DLD1 (cell line): ENCODE data around the gene MYBPC1.
"Not testable (repeated sequence)": the region's sequence is repeated elsewhere in the genome, so short reads cannot be mapped to it uniquely, and the experiment has no call there.

Experiments
- in situ Hi-C: cut with HindIII; loops from 2 replicates; pipeline ENCODE4 v1.10.0; 2017; ENCODE audit warnings: low sequenced_read_pairs

The MYBPC1 gene, protein sequence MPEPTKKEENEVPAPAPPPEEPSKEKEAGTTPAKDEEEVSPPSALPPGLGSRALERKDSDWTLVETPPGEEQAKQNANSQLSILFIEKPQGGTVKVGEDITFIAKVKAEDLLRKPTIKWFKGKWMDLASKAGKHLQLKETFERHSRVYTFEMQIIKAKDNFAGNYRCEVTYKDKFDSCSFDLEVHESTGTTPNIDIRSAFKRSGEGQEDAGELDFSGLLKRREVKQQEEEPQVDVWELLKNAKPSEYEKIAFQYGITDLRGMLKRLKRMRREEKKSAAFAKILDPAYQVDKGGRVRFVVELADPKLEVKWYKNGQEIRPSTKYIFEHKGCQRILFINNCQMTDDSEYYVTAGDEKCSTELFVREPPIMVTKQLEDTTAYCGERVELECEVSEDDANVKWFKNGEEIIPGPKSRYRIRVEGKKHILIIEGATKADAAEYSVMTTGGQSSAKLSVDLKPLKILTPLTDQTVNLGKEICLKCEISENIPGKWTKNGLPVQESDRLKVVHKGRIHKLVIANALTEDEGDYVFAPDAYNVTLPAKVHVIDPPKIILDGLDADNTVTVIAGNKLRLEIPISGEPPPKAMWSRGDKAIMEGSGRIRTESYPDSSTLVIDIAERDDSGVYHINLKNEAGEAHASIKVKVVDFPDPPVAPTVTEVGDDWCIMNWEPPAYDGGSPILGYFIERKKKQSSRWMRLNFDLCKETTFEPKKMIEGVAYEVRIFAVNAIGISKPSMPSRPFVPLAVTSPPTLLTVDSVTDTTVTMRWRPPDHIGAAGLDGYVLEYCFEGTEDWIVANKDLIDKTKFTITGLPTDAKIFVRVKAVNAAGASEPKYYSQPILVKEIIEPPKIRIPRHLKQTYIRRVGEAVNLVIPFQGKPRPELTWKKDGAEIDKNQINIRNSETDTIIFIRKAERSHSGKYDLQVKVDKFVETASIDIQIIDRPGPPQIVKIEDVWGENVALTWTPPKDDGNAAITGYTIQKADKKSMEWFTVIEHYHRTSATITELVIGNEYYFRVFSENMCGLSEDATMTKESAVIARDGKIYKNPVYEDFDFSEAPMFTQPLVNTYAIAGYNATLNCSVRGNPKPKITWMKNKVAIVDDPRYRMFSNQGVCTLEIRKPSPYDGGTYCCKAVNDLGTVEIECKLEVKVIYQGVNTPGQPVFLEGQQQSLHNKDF

GRCh38 chr12:101594700-101595099 is at the start of gene MYBPC1:
Gene MYBPC1, plus strand, starts transcription at chr12:101594971. Its CDS starts 100 bp downstream, at chr12:101595071.
- in situ Hi-C loops: no loop called here

DNA sequence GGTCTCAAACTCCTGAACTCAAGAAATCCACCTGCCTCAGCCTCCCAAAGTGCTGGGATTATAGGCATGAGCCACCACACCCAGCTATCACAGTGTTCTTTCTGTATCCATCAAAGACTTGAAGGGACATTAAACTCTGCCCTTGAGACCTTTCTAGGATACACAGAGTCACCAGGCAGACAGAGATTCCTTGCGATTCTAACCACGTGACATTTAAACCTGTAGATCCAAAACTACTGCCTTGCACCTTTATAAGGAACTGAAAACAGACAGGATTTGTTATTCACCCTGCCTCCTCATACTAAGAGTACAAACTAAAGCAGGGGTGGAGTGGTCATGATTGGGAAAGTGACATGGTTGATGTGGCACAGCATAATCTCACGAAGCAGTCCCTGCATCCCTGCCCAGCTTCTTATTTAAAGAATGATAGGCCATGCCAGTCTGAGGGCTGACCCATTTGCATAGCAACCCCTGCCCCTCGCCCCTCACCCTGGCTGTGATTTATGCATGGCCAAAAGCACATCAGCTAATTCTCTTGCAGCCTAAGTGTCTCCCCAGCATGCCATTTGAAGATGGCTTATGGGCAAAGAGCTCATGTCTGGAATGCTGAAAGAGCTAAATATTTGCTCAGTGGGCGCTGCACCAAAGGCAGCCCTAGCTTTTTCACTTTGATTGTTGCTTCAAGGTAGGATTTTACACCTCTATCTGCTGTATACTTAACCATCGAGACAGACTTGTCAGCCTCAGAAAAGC is 43.2 kb upstream of the MYBPC1 start:
- in situ Hi-C loops: no loop called here

GRCh38 chr12:101552277-101552676 is 42.5 kb upstream of the MYBPC1 start:
- in situ Hi-C loops: no loop called here

DNA sequence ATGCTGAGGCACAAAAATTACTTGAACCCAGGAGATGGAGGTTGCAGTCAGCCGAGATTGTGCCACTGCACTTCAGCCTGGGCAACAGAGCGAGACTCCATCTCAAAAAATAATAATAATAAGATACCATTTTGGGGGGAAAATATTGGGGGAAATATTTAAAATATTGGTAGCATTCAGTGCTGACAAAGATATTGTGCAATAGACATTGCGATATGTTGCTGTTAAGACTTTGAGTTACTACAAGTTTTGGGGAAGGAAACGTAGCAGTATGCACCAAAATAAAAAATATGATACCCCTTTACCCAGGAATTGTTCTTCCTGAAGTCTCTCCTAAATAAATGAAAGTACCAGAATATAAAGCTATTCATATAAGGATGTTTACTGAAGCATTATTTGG is 37.7 kb upstream of the MYBPC1 start:
- in situ Hi-C loops: no loop called here

GRCh38 chr12:101558726-101559125 is 36.0 kb upstream of the MYBPC1 start:
- in situ Hi-C loops: not testable (repeated sequence)

- in situ Hi-C loops: no loop called here
These were observed 31.6 kb upstream of the MYBPC1 start for GRCh38 chr12:101563212-101563611.

DNA sequence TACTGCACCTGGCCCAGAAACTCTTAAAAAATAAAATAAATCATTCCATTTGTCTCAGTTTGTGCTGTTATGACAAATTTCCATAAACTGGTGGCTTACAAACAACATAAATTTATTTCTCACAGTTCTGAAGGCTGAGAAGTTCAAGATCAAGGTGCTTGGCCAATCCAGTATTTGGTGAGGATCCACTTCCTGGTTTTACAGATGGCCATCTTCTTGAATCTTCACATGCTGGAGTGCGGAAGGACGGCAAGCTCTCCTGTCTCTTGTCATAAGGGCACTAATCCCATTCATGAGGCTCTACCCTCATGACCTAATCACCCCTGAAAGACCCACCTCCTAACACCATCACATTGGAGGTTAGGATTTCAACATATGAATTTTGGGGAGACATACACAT is 29.9 kb upstream of the MYBPC1 start:
- in situ Hi-C loops: no loop called here

DNA sequence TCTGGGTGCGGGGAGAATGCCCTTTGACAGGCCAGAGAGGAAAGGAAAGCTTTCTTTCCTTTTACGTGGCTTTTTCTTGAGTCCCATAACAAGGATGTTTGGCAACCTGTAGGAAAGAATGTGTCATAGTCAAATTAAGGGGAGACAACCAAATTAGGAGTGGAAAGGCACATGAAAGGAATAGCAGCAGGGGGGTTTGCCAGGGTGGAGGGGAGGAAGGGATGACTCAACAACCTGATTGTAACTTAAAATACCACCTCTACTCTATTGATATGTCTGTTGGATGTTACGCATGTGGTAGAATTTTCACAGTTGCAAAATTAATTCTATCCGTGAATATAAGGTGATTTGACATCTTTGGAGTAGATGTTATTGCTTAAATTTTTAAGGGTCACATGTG is 28.5 kb upstream of the MYBPC1 start:
- in situ Hi-C loops: no loop called here

- in situ Hi-C loops: no loop called here
These were observed 26.9 kb upstream of the MYBPC1 start for GRCh38 chr12:101567918-101568317.

GRCh38 chr12:101570047-101570446 is 24.7 kb upstream of the MYBPC1 start:
- in situ Hi-C loops: no loop called here

- in situ Hi-C loops: no loop called here
These were observed 23.7 kb upstream of the MYBPC1 start for GRCh38 chr12:101571105-101571504.

DNA sequence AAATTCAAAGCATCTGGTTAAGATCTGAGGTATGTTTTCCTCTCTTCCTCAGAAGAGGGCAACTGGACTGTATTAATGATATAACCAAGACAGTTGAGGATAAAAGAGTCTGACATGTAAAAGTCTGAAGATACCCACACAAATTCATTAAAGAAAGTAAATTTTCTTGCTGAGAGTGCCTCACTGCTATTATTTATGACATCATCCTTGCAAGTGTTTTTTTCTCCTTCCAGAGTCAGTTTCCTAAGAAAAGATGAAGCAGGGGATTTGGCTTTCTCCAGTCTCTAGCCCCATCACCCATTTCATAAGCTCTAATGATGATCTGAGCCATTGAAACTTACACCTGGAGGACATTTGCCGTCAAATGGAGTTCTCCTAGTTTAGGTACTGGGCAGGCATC is 21.0 kb upstream of the MYBPC1 start:
- in situ Hi-C loops: no loop called here

- in situ Hi-C loops: no loop called here
These were observed 16.4 kb upstream of the MYBPC1 start for GRCh38 chr12:101578417-101578816.

DNA sequence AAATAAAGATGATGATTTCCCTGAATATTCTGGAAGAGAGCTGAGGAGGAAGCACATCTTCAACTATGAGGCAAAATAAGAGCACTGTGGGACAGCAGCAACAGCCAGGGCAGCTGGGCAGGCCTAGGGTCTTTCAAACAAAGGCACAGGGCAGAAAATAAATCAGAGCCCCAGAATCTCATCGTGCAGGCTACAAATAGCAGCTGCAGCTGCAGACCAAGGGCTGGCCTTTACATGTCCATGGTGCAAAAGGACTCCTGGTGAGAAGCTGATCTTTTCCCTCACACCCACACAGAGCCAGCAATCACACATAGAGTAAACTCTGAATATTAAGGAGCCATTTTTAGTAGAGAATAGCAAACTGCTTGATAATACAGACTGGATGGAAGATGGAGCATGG is 13.6 kb upstream of the MYBPC1 start:
- in situ Hi-C loops: no loop called here

DNA sequence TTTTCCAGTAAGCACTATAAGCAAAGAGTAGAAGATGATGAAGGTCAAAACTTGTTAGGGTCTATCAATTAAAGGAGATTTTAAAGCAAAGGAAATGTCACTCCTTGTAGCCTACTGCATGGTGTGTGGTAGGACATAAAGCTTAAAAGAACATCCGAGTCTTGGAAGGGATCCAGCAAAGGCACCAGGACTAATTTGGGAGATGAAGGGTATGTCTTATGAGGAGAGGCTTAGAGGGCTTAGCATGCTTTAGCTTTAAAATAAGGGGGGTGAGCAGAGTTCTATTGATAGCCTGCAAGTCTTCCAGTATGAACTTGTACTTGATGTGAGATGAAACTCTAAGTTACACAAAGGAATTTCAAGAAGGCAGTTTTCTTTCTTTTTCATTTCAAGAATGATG is 11.8 kb upstream of the MYBPC1 start:
- in situ Hi-C loops: no loop called here

- in situ Hi-C loops: no loop called here
These were observed 4.4 kb upstream of the MYBPC1 start for GRCh38 chr12:101590383-101590782.

- in situ Hi-C loops: no loop called here
These were observed 3.0 kb upstream of the MYBPC1 start for GRCh38 chr12:101591781-101592180.

GRCh38 chr12:101592448-101592847 is 2.3 kb upstream of the MYBPC1 start:
- in situ Hi-C loops: no loop called here

DNA sequence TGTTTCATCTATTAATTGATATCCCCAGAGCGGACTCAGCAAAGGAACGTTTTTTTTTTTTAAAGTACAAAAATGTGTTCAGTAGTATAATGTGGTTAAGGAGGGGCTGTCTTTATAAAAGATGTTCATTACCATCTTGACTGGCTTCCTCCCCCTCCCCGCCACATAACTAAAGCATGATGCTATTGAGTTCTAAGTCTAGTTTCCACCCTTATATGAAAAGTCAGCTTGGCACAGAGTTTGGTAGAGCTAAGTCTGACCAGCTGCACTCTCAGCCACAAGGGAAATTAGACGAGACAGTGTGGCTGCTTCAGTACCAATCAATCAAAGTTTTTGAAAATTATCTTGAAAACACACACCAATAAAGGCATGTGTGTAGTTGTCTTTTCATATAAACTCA is 1.9 kb upstream of the MYBPC1 start:
- in situ Hi-C loops: no loop called here

DNA sequence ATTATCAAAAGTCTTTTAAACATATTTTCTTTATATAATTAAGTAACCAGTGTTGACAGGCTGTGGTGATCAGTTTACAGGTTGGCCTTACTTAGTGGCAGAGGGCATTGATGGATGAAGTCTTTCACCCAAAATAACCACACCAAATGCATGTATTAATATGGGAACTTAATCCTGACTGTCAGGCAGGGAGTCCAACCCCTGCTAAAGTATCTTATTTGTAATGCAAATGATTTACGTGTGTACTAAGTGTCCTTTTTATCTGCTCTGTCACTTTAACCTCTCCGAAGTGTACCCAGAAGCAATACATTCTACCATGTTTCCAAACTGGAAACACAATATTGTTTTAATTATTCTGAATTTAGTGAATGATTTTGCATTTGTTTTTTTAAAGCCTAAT is 1.4 kb downstream of the MYBPC1 start:
- in situ Hi-C loops: no loop called here

DNA sequence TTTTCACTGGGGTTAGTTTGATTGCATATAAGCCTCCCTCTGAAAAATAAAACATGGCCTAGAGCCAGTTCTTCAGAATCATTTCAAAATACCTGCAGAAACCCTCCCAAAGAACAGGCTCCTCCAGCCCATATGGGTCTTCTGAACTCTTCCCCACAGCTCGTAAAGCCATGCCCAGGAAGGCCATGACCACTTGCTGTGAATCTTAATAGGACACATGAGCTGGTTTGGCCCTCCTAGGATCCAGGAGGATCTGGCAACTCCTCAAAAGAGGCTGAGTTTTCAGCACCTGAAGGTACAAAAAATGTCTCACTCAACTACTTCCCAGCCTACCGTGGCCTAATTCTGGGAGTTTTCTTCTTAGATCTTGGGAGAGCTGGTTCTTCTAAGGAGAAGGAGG is 2.4 kb downstream of the MYBPC1 start:
- in situ Hi-C loops: no loop called here
